Body of pancreas (tissue), 4 donors: ENCODE results near the gene PLCG2. TPM values are rescaled to one million over a fixed set of nuclear protein-coding genes. Genes with fewer than 3 reads are reported as not detected.
A peak's percentile ranks its signal among the peaks of the same experiment; 100 is the strongest.

Experiments used
- ATAC-seq: fragments of 150-250 bp; one replicate; pipeline ENCODE4 v1.9.1; 2016
- DNase-seq, 4 donors: peaks; one replicate each; pipeline ENCODE4 v3.0.0-alpha.2; 2019
- H3K27ac ChIP-seq, 4 donors: fragments of 200-600 bp; sonication (generic); 1 replicate in 3 of 4; 2 replicates in 1 of 4; pipeline versions ENCODE4 v1.5.1 to v1.6.1; 2016 to 2019; ENCODE audit warnings: mild to moderate bottlenecking in 1 of 4, mixed read lengths in 1 of 4, moderate library complexity in 1 of 4
- H3K27me3 ChIP-seq, 2 donors: fragments of 200-600 bp; sonication (generic); one replicate each; pipeline ENCODE4 v1.6.0; 2016; ENCODE audit warnings: mild to moderate bottlenecking in 1 of 2
- H3K36me3 ChIP-seq, 2 donors: fragments of 200-600 bp; sonication (generic); replicated peaks in 1 of 2; 2 replicates each; pipeline ENCODE4 v1.5.1; 2016; ENCODE audit warnings: low read depth in 2 of 2; ENCODE audit not compliant: insufficient read depth in 1 of 2
- H3K4me1 ChIP-seq: fragments of 200-600 bp; sonication (generic); one replicate; pipeline ENCODE4 v1.6.0; 2016
- H3K4me3 ChIP-seq, 2 donors: fragments of 200-600 bp; sonication (generic); 1 replicate in 1 of 2; 2 replicates in 1 of 2; pipeline ENCODE4 v1.5.1; 2016 to 2019
- H3K9me3 ChIP-seq, 3 donors: fragments of 200-600 bp; sonication (generic); 1 replicate in 2 of 3; 2 replicates in 1 of 3; pipeline ENCODE4 v1.5.1; 2016
- CTCF ChIP-seq, 7 experiments: fragments of 450-650 bp in 4 of 7; fragments of 200-600 bp in 3 of 7; sonication (generic) in 3 of 7; IDR thresholded peaks; one replicate each; pipeline ENCODE4 v1.5.1; 2016 to 2019; ENCODE audit warnings: antibody characterized with exemption in 7 of 7
- POLR2A ChIP-seq, 3 donors: fragments of 450-650 bp; IDR thresholded peaks; one replicate each; pipeline ENCODE4 v1.6.1; 2016; ENCODE audit warnings: antibody characterized with exemption in 3 of 3, mild to moderate bottlenecking in 2 of 3
- WGBS, 2 donors: methylation state at CpG; one replicate each; pipeline ENCODE4 v1.1.5; 2017; 5-methylcytosine and 5-hydroxymethylcytosine counted together
- intact Hi-C: fragments of 100-400 bp; cut with DNase I; formaldehyde crosslinking; loops from one replicate; pipeline ENCODE4 v1.15.1; 2023
- total RNA-seq, 2 donors: library from RNA; depleted of rRNA; stranded (reverse); fragments of >200 nt; gene quantifications; one replicate each; pipeline ENCODE4 v1.1.0, GENCODE V29; 2016

PLCG2 gene
- total RNA-seq, 2 donors from 2014 or later = 6.7 to 9.6 TPM

- intact Hi-C loops = no loop called here
- Histone ChIP-seq H3K27ac (no peak overlapping the region), H3K4me1 (no peaks in the 10 kb centered on the region), H3K27me3 (no peaks in the 10 kb centered on the region), H3K4me3 (no peak overlapping the region), H3K36me3 (no peaks in the 10 kb centered on the region), H3K9me3 (no peaks in the 10 kb centered on the region)
- ATAC-seq = no peak
- 87 to 94% methylated on average over 4 of the region's 4 CpGs for WGBS, 2 donors
- TF ChIP-seq POLR2A (IDR thresholded peaks at IDR 0.05) (no peak), CTCF (IDR thresholded peaks at IDR 0.05) (no peak)
- no peak for DNase-seq
These were observed 141.4 kb downstream of the PLCG2 start for GRCh38 chr16:81920498-81920897.

GRCh38 chr16:81921085-81921814 is 142.2 kb downstream of the PLCG2 start:
- Histone ChIP-seq H3K9me3 (no peaks in the 10 kb centered on the region), H3K4me1 (no peaks in the 10 kb centered on the region), H3K27ac (no peak overlapping the region), H3K4me3 (no peak overlapping the region), H3K27me3 (no peaks in the 10 kb centered on the region), H3K36me3 (no peaks in the 10 kb centered on the region)
- ATAC-seq (no peak), DNase-seq (peak in 1 of 4 donors; percentile 13)
- 76 to 77% methylated on average over 12 of the region's 12 CpGs for WGBS, 2 donors
- no peak for TF ChIP-seq POLR2A (IDR thresholded peaks at IDR 0.05)
- TF ChIP-seq CTCF (IDR thresholded peaks at IDR 0.05) = no peak
- intact Hi-C loops = no loop called here

GRCh38 chr16:81921843-81922584 is 142.9 kb downstream of the PLCG2 start:
- Histone ChIP-seq H3K4me1 (no peaks in the 10 kb centered on the region), H3K36me3 (no peaks in the 10 kb centered on the region), H3K27ac (no peak overlapping the region), H3K4me3 (no peak overlapping the region), H3K27me3 (no peaks in the 10 kb centered on the region), H3K9me3 (no peaks in the 10 kb centered on the region)
- no peak for DNase-seq
- TF ChIP-seq POLR2A (IDR thresholded peaks at IDR 0.05) = no peak
- TF ChIP-seq CTCF (IDR thresholded peaks at IDR 0.05) = no peak
- WGBS, 2 donors = 78 to 79% methylated on average over 5 of the region's 5 CpGs
- intact Hi-C loops = no loop called here
- ATAC-seq = no peak

GRCh38 chr16:81923296-81923695 is 144.2 kb downstream of the PLCG2 start:
- 71 to 78% methylated on average over 9 of the region's 9 CpGs for WGBS, 2 donors
- Histone ChIP-seq H3K9me3 (no peaks in the 10 kb centered on the region), H3K4me1 (no peaks in the 10 kb centered on the region), H3K27me3 (no peaks in the 10 kb centered on the region), H3K27ac (no peak overlapping the region), H3K4me3 (no peak overlapping the region), H3K36me3 (no peaks in the 10 kb centered on the region)
- no peak for ATAC-seq
- intact Hi-C loops = no loop called here
- DNase-seq = no peak
- TF ChIP-seq CTCF (IDR thresholded peaks at IDR 0.05) = no peak
- no peak for TF ChIP-seq POLR2A (IDR thresholded peaks at IDR 0.05)
